GM19193 (cell line): ENCODE data around the gene S100A8.
A peak's percentile ranks its signal among the peaks of the same experiment; 100 is the strongest.

ENCODE experiments used
- POLR2A ChIP-seq: IDR thresholded peaks from 4 replicates; pipeline ENCODE4 v1.6.1; 2011; ENCODE audit not compliant: insufficient read depth, insufficient read length; ENCODE audit errors: extremely low read depth

The S100A8 gene

GRCh38 chr1:153348511-153349362 is 42.1 kb downstream of the S100A8 start, which contains the start of gene PGLYRP4:
Gene PGLYRP4, minus strand, starts transcription at chr1:153348841. Its CDS starts 909 bp downstream, at chr1:153347932.
- TF ChIP-seq POLR2A, result no peak

- no peak for TF ChIP-seq POLR2A
Observed at GRCh38 chr1:153347856-153348255, 43.0 kb downstream of the S100A8 start.

GRCh38 chr1:153346077-153346723 is 44.7 kb downstream of the S100A8 start:
- no peak for TF ChIP-seq POLR2A

GRCh38 chr1:153345187-153346076 is 45.4 kb downstream of the S100A8 start:
- TF ChIP-seq POLR2A, result no peak

- TF ChIP-seq POLR2A, result no peak
Observed at GRCh38 chr1:153344718-153345025, 46.2 kb downstream of the S100A8 start.

GRCh38 chr1:153343811-153344717 is 46.8 kb downstream of the S100A8 start:
- TF ChIP-seq POLR2A, result peak; percentile 19

GRCh38 chr1:153343040-153343681 is 47.7 kb downstream of the S100A8 start:
- no peak for TF ChIP-seq POLR2A

GRCh38 chr1:153342178-153342577 is 48.7 kb downstream of the S100A8 start:
- no peak for TF ChIP-seq POLR2A

- no peak for TF ChIP-seq POLR2A
Observed at GRCh38 chr1:153341431-153341934, 49.4 kb downstream of the S100A8 start.

GRCh38 chr1:153340356-153340755 is 50.5 kb downstream of the S100A8 start:
- no peak for TF ChIP-seq POLR2A
